Measurements from ENCODE around the gene BOC. TPM values are rescaled to one million over a fixed set of nuclear protein-coding genes. Genes with fewer than 3 reads are reported as not detected.

Gene BOC, protein sequence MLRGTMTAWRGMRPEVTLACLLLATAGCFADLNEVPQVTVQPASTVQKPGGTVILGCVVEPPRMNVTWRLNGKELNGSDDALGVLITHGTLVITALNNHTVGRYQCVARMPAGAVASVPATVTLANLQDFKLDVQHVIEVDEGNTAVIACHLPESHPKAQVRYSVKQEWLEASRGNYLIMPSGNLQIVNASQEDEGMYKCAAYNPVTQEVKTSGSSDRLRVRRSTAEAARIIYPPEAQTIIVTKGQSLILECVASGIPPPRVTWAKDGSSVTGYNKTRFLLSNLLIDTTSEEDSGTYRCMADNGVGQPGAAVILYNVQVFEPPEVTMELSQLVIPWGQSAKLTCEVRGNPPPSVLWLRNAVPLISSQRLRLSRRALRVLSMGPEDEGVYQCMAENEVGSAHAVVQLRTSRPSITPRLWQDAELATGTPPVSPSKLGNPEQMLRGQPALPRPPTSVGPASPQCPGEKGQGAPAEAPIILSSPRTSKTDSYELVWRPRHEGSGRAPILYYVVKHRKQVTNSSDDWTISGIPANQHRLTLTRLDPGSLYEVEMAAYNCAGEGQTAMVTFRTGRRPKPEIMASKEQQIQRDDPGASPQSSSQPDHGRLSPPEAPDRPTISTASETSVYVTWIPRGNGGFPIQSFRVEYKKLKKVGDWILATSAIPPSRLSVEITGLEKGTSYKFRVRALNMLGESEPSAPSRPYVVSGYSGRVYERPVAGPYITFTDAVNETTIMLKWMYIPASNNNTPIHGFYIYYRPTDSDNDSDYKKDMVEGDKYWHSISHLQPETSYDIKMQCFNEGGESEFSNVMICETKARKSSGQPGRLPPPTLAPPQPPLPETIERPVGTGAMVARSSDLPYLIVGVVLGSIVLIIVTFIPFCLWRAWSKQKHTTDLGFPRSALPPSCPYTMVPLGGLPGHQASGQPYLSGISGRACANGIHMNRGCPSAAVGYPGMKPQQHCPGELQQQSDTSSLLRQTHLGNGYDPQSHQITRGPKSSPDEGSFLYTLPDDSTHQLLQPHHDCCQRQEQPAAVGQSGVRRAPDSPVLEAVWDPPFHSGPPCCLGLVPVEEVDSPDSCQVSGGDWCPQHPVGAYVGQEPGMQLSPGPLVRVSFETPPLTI
- 5.2 and 10.4 TPM in 2 replicates for total RNA-seq

DNA sequence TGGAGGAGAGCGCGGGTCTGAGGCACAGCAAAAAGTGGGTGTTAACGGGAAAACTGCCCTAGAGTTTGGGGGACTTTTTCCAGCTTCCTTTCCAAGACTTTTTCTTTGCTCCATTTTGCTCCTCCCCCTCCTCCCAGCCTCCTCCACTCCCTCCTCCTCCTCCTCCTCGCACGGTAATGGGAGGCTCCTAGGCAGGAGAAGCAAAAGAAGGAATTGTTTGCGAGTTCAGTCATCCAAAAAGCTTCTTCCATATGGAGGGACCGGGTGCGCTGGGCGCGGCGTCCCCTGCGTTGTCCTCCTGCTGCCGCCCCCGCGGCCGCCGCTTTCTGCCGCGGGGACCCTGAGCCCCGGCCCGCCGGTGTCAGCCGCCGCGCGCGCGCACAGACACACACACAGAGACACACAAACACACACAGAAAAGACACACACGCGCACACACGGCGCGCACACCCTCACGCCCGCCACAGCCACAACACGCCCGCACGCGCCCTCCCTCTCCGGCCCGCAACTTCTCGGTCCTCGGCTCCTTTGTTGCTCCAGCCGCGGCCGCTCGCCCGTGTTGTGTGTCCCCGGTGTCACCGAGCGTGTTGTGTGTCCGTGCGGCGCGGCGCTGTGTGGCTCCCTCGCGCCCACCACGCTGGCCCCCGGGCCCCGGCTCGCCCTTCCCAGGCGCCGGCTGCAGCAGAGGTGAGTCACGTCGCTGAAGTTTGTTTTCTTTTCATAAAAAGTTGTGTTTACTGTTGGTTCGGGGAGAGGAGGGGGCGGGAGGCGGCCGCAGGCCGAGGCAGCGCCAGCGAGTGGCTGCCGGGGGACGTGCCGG, at the start of gene BOC:
BOC (plus strand) TSS at position 228 of the 820 bp plus-strand sequence. CDS start 38,246 bp downstream, outside the sequence.

Other genes starting within 250 kb of the BOC start
- not detected in 2 replicates for gene CD200R1, start 236.5 kb upstream of the BOC start, total RNA-seq
- 28.0 and 37.4 TPM in 2 replicates for gene GTPBP8, start 220.6 kb upstream of the BOC start, total RNA-seq
- 0.81 and 0.90 TPM in 2 replicates for gene CFAP44, start 229.9 kb downstream of the BOC start, total RNA-seq

Measured in cardiac atrium fibroblast (primary cell).